ENCODE results near the gene ZNF217. TPM values are rescaled to one million over a fixed set of nuclear protein-coding genes. Genes with fewer than 3 reads are reported as not detected.
"Not testable (repeated sequence)": the region's sequence is repeated elsewhere in the genome, so short reads cannot be mapped to it uniquely, and the experiment has no call there.

ZNF217 gene
- total RNA-seq, 2 experiments from 2014 or later, result 39.7 to 68.4 TPM

- POLR2A ChIA-PET, result no interaction called here
- CTCF ChIA-PET (ENCODE audit: unreplicated experiment), result no interaction called here
- Histone ChIP-seq H3K4me3 (ENCODE audit: low read depth, low read length, poor library complexity, severe bottlenecking) (no peak overlapping the region), H4K20me1 (ENCODE audit: insufficient read depth, low read length) (no peaks in the 10 kb centered on the region), H3K4me1 (ENCODE audit: insufficient read depth, low read length, poor library complexity, severe bottlenecking) (no peaks in the 10 kb centered on the region), H2AFZ (ENCODE audit: low read length) (no peak overlapping the region), H3K36me3 (ENCODE audit: insufficient read depth, low read length) (no peaks in the 10 kb centered on the region), H3K79me2 (ENCODE audit: insufficient read depth, low read depth, low read length) (no peaks in the 10 kb centered on the region), H3K9me2 (ENCODE audit: insufficient read depth, low read length) (no peaks in the 10 kb centered on the region), H3K4me2 (ENCODE audit: low read length) (no peak overlapping the region), H3K9me3 (ENCODE audit: low read length) (no peaks in the 10 kb centered on the region), H3K27ac (ENCODE audit: low read depth, low read length, poor library complexity, severe bottlenecking) (no peak overlapping the region)
- TF ChIP-seq, protein P1, sequence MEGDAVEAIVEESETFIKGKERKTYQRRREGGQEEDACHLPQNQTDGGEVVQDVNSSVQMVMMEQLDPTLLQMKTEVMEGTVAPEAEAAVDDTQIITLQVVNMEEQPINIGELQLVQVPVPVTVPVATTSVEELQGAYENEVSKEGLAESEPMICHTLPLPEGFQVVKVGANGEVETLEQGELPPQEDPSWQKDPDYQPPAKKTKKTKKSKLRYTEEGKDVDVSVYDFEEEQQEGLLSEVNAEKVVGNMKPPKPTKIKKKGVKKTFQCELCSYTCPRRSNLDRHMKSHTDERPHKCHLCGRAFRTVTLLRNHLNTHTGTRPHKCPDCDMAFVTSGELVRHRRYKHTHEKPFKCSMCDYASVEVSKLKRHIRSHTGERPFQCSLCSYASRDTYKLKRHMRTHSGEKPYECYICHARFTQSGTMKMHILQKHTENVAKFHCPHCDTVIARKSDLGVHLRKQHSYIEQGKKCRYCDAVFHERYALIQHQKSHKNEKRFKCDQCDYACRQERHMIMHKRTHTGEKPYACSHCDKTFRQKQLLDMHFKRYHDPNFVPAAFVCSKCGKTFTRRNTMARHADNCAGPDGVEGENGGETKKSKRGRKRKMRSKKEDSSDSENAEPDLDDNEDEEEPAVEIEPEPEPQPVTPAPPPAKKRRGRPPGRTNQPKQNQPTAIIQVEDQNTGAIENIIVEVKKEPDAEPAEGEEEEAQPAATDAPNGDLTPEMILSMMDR (conservative IDR thresholded peaks at IDR 0.05; ENCODE audit: low read length), result no peak
- TF ChIP-seq EZH2phosphoT487 (IDR thresholded peaks at IDR 0.05; ENCODE audit: borderline replicate concordance, low read depth, low read length), result no peak
- no peak for DNase-seq (ENCODE audit: low spot score)
- no TSS peak for BruUV-seq (replicated peaks)
- intact Hi-C loops (cut with micrococcal nuclease; ENCODE audit: unreplicated experiment), result no loop called here
These were observed 37.3 kb downstream of the ZNF217 start for GRCh38 chr20:53556267-53556897.

- Histone ChIP-seq H2AFZ (ENCODE audit: low read length) (no peak overlapping the region), H3K27ac (ENCODE audit: low read depth, low read length, poor library complexity, severe bottlenecking) (no peak overlapping the region), H3K4me3 (ENCODE audit: low read depth, low read length, poor library complexity, severe bottlenecking) (no peak overlapping the region), H3K9me2 (ENCODE audit: insufficient read depth, low read length) (no peaks in the 10 kb centered on the region), H3K4me1 (ENCODE audit: insufficient read depth, low read length, poor library complexity, severe bottlenecking) (no peaks in the 10 kb centered on the region), H3K9me3 (ENCODE audit: low read length) (no peaks in the 10 kb centered on the region), H3K79me2 (ENCODE audit: insufficient read depth, low read depth, low read length) (no peaks in the 10 kb centered on the region), H3K36me3 (ENCODE audit: insufficient read depth, low read length) (no peaks in the 10 kb centered on the region), H3K4me2 (ENCODE audit: low read length) (no peak overlapping the region), H4K20me1 (ENCODE audit: insufficient read depth, low read length) (no peaks in the 10 kb centered on the region)
- no peak for DNase-seq (ENCODE audit: low spot score)
- intact Hi-C loops (cut with micrococcal nuclease; ENCODE audit: unreplicated experiment), result no loop called here
- CTCF ChIA-PET (ENCODE audit: unreplicated experiment), result no interaction called here
- no peak for TF ChIP-seq EZH2phosphoT487 (IDR thresholded peaks at IDR 0.05; ENCODE audit: borderline replicate concordance, low read depth, low read length)
- TF ChIP-seq, protein P1 (conservative IDR thresholded peaks at IDR 0.05; ENCODE audit: low read length), result no peak
- no TSS peak for BruUV-seq (replicated peaks)
- POLR2A ChIA-PET, result no interaction called here
These were observed 37.8 kb downstream of the ZNF217 start for GRCh38 chr20:53555816-53556215.

- intact Hi-C loops (cut with micrococcal nuclease; ENCODE audit: unreplicated experiment), result no loop called here
- H3K9me2 ChIP-seq (ENCODE audit: insufficient read depth, low read length), result no peaks in the 10 kb centered on the region
- no peaks in the 10 kb centered on the region for H3K9me3 ChIP-seq (ENCODE audit: low read length)
- ChIA-PET CTCF (ENCODE audit: unreplicated experiment) (no interaction called here), POLR2A (interaction anchor here (0.6 kb wide), 1 partner anchor 373 kb away, joined by 3 read pairs; no protein-coding TSS in a partner anchor)
- TF ChIP-seq, protein P1 (conservative IDR thresholded peaks at IDR 0.05; ENCODE audit: low read length), result no peak
- no peak for TF ChIP-seq EZH2phosphoT487 (IDR thresholded peaks at IDR 0.05; ENCODE audit: borderline replicate concordance, low read depth, low read length)
- no peak overlapping the region for H3K27ac ChIP-seq (ENCODE audit: low read depth, low read length, poor library complexity, severe bottlenecking)
- no TSS peak for BruUV-seq (replicated peaks)
- H3K4me3 ChIP-seq (ENCODE audit: low read depth, low read length, poor library complexity, severe bottlenecking), result no peak overlapping the region
- H3K4me1 ChIP-seq (ENCODE audit: insufficient read depth, low read length, poor library complexity, severe bottlenecking), result no peaks in the 10 kb centered on the region
- H3K79me2 ChIP-seq (ENCODE audit: insufficient read depth, low read depth, low read length), result no peaks in the 10 kb centered on the region
- H3K4me2 ChIP-seq (ENCODE audit: low read length), result no peak overlapping the region
- DNase-seq (ENCODE audit: low spot score), result no peak
- H4K20me1 ChIP-seq (ENCODE audit: insufficient read depth, low read length), result no peaks in the 10 kb centered on the region
- no peak overlapping the region for H2AFZ ChIP-seq (ENCODE audit: low read length)
- no peaks in the 10 kb centered on the region for H3K36me3 ChIP-seq (ENCODE audit: insufficient read depth, low read length)
These were observed 38.6 kb downstream of the ZNF217 start for GRCh38 chr20:53555081-53555480.

DNA sequence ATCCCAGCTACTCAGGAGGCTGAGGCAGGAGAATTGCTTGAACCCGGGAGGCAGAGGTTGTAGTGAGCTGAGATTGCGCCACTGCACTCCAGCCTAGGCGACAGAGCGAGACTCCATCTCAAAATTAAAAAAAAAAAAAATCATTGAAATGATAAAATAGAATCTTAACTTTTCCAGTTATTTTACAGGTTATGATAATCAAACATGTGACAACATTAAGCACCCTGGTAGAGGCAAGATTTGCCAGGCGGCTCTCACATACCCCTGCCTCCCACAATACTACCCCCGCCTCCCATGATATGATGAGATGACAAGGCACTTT is 41.1 kb downstream of the ZNF217 start:
- BruUV-seq (replicated peaks), result not testable (repeated sequence)

More for the DNA sequence above, 41.1 kb downstream of the ZNF217 start:
- intact Hi-C loops (cut with micrococcal nuclease; ENCODE audit: unreplicated experiment); H3K4me1 ChIP-seq (ENCODE audit: insufficient read depth, low read length, poor library complexity, severe bottlenecking); H3K4me2 ChIP-seq (ENCODE audit: low read length); H4K20me1 ChIP-seq (ENCODE audit: insufficient read depth, low read length); H3K9me2 ChIP-seq (ENCODE audit: insufficient read depth, low read length); H3K36me3 ChIP-seq (ENCODE audit: insufficient read depth, low read length); POLR2A ChIA-PET; CTCF ChIA-PET (ENCODE audit: unreplicated experiment); H2AFZ ChIP-seq (ENCODE audit: low read length); H3K79me2 ChIP-seq (ENCODE audit: insufficient read depth, low read depth, low read length); DNase-seq (ENCODE audit: low spot score); H3K9me3 ChIP-seq (ENCODE audit: low read length); H3K27ac ChIP-seq (ENCODE audit: low read depth, low read length, poor library complexity, severe bottlenecking); H3K4me3 ChIP-seq (ENCODE audit: low read depth, low read length, poor library complexity, severe bottlenecking): not testable (repeated sequence)

All from OCI-LY7 (cell line).